GM23338 (cell line): ENCODE data around the gene ZNF324B. TPM values are rescaled to one million over a fixed set of nuclear protein-coding genes. Genes with fewer than 3 reads are reported as not detected.

Source experiments
- ATAC-seq: fragments of 200-7000 bp; cut with Tn5 transposase; 3 replicates; pipeline ENCODE4 v1.9.1; 2020
- DNase-seq: peaks from one replicate; pipeline ENCODE4 v3.0.0-alpha.2; 2015; ENCODE audit warnings: low spot score
- H2AFZ ChIP-seq: fragments of 200-600 bp; sonication (generic); 2 replicates; pipeline ENCODE4 v1.8.0; 2016; ENCODE audit warnings: antibody characterized with exemption, mild to moderate bottlenecking, moderate library complexity
- H3F3A ChIP-seq: fragments of 200-600 bp; sonication (generic); replicated peaks from 2 replicates; pipeline ENCODE4 v1.8.0; 2017; ENCODE audit warnings: antibody characterized with exemption, mixed run types, low read depth
- H3K27ac ChIP-seq: fragments of 200-600 bp; sonication (generic); 2 replicates; pipeline ENCODE4 v1.6.1; 2016; ENCODE audit warnings: low read depth
- H3K27me3 ChIP-seq: fragments of 200-600 bp; sonication (generic); 2 replicates; pipeline ENCODE4 v1.8.0; 2016; ENCODE audit warnings: mild to moderate bottlenecking, mixed run types, moderate library complexity; ENCODE audit not compliant: insufficient read depth
- H3K36me3 ChIP-seq: fragments of 200-600 bp; sonication (generic); 2 replicates; pipeline ENCODE4 v1.8.0; 2016; ENCODE audit warnings: mild to moderate bottlenecking; ENCODE audit not compliant: insufficient read depth
- H3K4me1 ChIP-seq: fragments of 200-600 bp; sonication (generic); 2 replicates; pipeline ENCODE4 v1.8.0; 2016; ENCODE audit warnings: mild to moderate bottlenecking, moderate library complexity; ENCODE audit not compliant: insufficient read depth
- H3K4me2 ChIP-seq: fragments of 200-600 bp; sonication (generic); 2 replicates; pipeline ENCODE4 v1.7.1; 2017; ENCODE audit warnings: mixed run types
- H3K4me3 ChIP-seq: fragments of 200-600 bp; sonication (generic); 2 replicates; pipeline ENCODE4 v1.6.1; 2016; ENCODE audit warnings: mixed run types
- H3K79me2 ChIP-seq: fragments of 200-600 bp; sonication (generic); replicated peaks from 2 replicates; pipeline ENCODE4 v1.8.0; 2017; ENCODE audit warnings: mild to moderate bottlenecking; ENCODE audit not compliant: insufficient read depth
- H3K9me2 ChIP-seq: fragments of 200-600 bp; sonication (generic); 2 replicates; pipeline ENCODE4 v1.8.0; 2017; ENCODE audit not compliant: insufficient read depth
- H4K20me1 ChIP-seq: fragments of 200-600 bp; sonication (generic); replicated peaks from 2 replicates; pipeline ENCODE4 v1.8.0; 2017; ENCODE audit warnings: mild to moderate bottlenecking; ENCODE audit not compliant: insufficient read depth
- H3K27ac Mint-ChIP-seq: 2 replicates; pipeline ENCODE4 v1.8.0; 2020; ENCODE audit warnings: inconsistent platforms, mild to moderate bottlenecking, moderate library complexity, mixed read lengths
- H3K27me3 Mint-ChIP-seq: 3 replicates; pipeline ENCODE4 v1.8.0; 2022; ENCODE audit warnings: low read depth, mild to moderate bottlenecking, moderate library complexity, mixed read lengths, inconsistent platforms; ENCODE audit not compliant: insufficient read depth, poor library complexity
- H3K36me3 Mint-ChIP-seq: 3 replicates; pipeline ENCODE4 v1.8.0; 2021; ENCODE audit warnings: low read depth, mild to moderate bottlenecking, inconsistent platforms, moderate library complexity, mixed read lengths
- H3K4me1 Mint-ChIP-seq: 3 replicates; pipeline ENCODE4 v1.8.0; 2020; ENCODE audit warnings: mild to moderate bottlenecking, inconsistent platforms, mixed read lengths
- H3K4me3 Mint-ChIP-seq: 3 replicates; pipeline ENCODE4 v1.8.0; 2021; ENCODE audit warnings: moderate library complexity, mild to moderate bottlenecking, inconsistent platforms, mixed read lengths
- H3K9me3 Mint-ChIP-seq: 3 replicates; pipeline ENCODE4 v1.8.0; 2020; ENCODE audit warnings: moderate library complexity, mild to moderate bottlenecking, inconsistent platforms, mixed read lengths
- CREB1 ChIP-seq: fragments of 250-450 bp; sonication (Bioruptor Pico); IDR thresholded peaks from 2 replicates; pipeline ENCODE4 v1.5.0; 2020; ENCODE audit warnings: low read depth, mild to moderate bottlenecking, moderate library complexity
- CTCF ChIP-seq, 2 experiments: fragments of 200-600 bp in 1 of 2; sonication (generic) in 1 of 2; conservative IDR thresholded peaks; 2 replicates each; pipeline versions ENCODE4 v1.5.1 to v1.6.1; 2016 to 2017; ENCODE audit warnings: antibody characterized with exemption in 2 of 2, low read depth in 2 of 2, mild to moderate bottlenecking in 2 of 2, moderate library complexity in 1 of 2
- ETS1 ChIP-seq: IDR thresholded peaks from 2 replicates; pipeline ENCODE4 v1.6.1; 2016; ENCODE audit warnings: antibody characterized with exemption
- EZH2 ChIP-seq: fragments of 200-600 bp; sonication (generic); IDR thresholded peaks from one replicate; pipeline ENCODE4 v1.8.0; 2017; ENCODE audit warnings: antibody characterized with exemption, mild to moderate bottlenecking, low read depth; ENCODE audit not compliant: unreplicated experiment
- EZH2phosphoT487 ChIP-seq: fragments of 200-600 bp; sonication (generic); IDR thresholded peaks from one replicate; pipeline ENCODE4 v1.8.1; 2018; ENCODE audit warnings: antibody characterized with exemption; ENCODE audit not compliant: unreplicated experiment
- JUNB ChIP-seq: IDR thresholded peaks from one replicate; pipeline ENCODE4 v1.6.1; 2016; ENCODE audit warnings: antibody characterized with exemption; ENCODE audit not compliant: unreplicated experiment
- NANOG ChIP-seq: IDR thresholded peaks from 2 replicates; pipeline ENCODE4 v1.6.1; 2016; ENCODE audit warnings: antibody characterized with exemption, borderline replicate concordance
- POLR2AphosphoS5 ChIP-seq: IDR thresholded peaks from 2 replicates; pipeline ENCODE4 v1.6.1; 2016; ENCODE audit warnings: antibody characterized with exemption, low read depth
- REST ChIP-seq: IDR thresholded peaks from one replicate; pipeline ENCODE4 v1.6.1; 2018; ENCODE audit warnings: antibody characterized with exemption; ENCODE audit not compliant: unreplicated experiment
- STAT1 ChIP-seq: IDR thresholded peaks from one replicate; pipeline ENCODE4 v1.6.1; 2016; ENCODE audit warnings: antibody characterized with exemption; ENCODE audit not compliant: unreplicated experiment
- ZNF114 ChIP-seq: fragments of 250-450 bp; sonication (Bioruptor Pico); IDR thresholded peaks from 2 replicates; pipeline ENCODE4 v1.5.0; 2020; ENCODE audit warnings: mild to moderate bottlenecking, moderate library complexity
- ZNF331 ChIP-seq: fragments of 250-450 bp; sonication (Bioruptor Pico); IDR thresholded peaks from 2 replicates; pipeline ENCODE4 v1.5.0; 2020; ENCODE audit warnings: low read depth, mild to moderate bottlenecking, moderate library complexity
- ZNF462 ChIP-seq: fragments of 250-450 bp; sonication (Bioruptor Pico); IDR thresholded peaks from 2 replicates; pipeline ENCODE4 v1.5.0; 2020; ENCODE audit warnings: mild to moderate bottlenecking, moderate library complexity
- long read RNA-seq: library from polyadenylated mRNA; unstranded; transcript quantifications from one replicate; pipeline ENCODE4 v2.0.0, GENCODE V29; 2020; ENCODE audit not compliant: unreplicated experiment
- polyA plus RNA-seq: library from polyadenylated mRNA; unstranded; fragments of >200 nt; fragmentation: Nextera tagmentation; extraction: Ambion mirVana; gene quantifications from 2 replicates; pipeline ENCODE4 v1.2.1, GENCODE V29; 2016
- total RNA-seq: library from RNA; depleted of rRNA; stranded (reverse); fragments of >200 nt; shearing (Covaris generic); gene quantifications from 2 replicates; pipeline ENCODE4 v1.2.3, GENCODE V29; 2014; rRNA removed

ZNF324B gene
- total RNA-seq (3.0 and 4.7 TPM in 2 replicates), polyA plus RNA-seq (0.50 and 0.61 TPM in 2 replicates)
- long read RNA-seq: 0 reads

GRCh38 chr19:58451358-58452101, at the start of gene ZNF324B:
ZNF324B (plus strand) TSS chr19:58451622; CDS start chr19:58453702, 2,080 bp downstream.
- no peaks in the 10 kb centered on the region; the same call in 1 of the 2 replicates for H3K36me3 ChIP-seq
- no peaks in the 10 kb centered on the region for H4K20me1 ChIP-seq
- Mint-ChIP-seq H3K27me3 (peaks cover 26% of the 10 kb centered on the region), H3K36me3 (peaks cover 21% of the 10 kb centered on the region), H3K27ac (no peak within 1 kb of the TSS), H3K4me3 (peak within 1 kb of the TSS; percentile 82), H3K4me1 (peaks cover 5% of the 10 kb centered on the region; the same call in 2 of the 3 replicates), H3K9me3 (peaks cover 44% of the 10 kb centered on the region)
- H3F3A ChIP-seq: 0 out of 2 replicates have a peak, but pooled peaks cover 3% of the 10 kb centered on the region
- peak within 1 kb of the TSS; percentile 77 for H3K4me3 ChIP-seq
- H3K79me2 ChIP-seq: no peaks in the 10 kb centered on the region
- peak within 1 kb of the TSS; percentile 90 for H3K4me2 ChIP-seq
- ATAC-seq: peak; percentile 99
- DNase-seq: peak; percentile 99
- H3K27ac ChIP-seq: no peak within 1 kb of the TSS
- peak within 1 kb of the TSS; percentile 99 for H2AFZ ChIP-seq
- H3K27me3 ChIP-seq: peaks cover 20% of the 10 kb centered on the region
- no peak for TF ChIP-seq NANOG
- peak; percentile 62; the same call in 1 of the 2 replicates for TF ChIP-seq CREB1 (CRISPR knock-in tag)
- no peak for TF ChIP-seq CTCF (conservative IDR thresholded peaks at IDR 0.05; ENCODE audit: low read depth in 2 of 2)
- TF ChIP-seq ZNF462 (CRISPR knock-in tag): no peak
- no peak for TF ChIP-seq ZNF114 (CRISPR knock-in tag)
- no peak for TF ChIP-seq REST
- no peak for TF ChIP-seq EZH2phosphoT487
- TF ChIP-seq EZH2: no peak
- no peak for TF ChIP-seq JUNB
- TF ChIP-seq POLR2AphosphoS5: peak; percentile 76
- TF ChIP-seq ZNF331 (CRISPR knock-in tag): no peak
- no peak for TF ChIP-seq STAT1
- peak; percentile 91 for TF ChIP-seq ETS1
- no peaks in the 10 kb centered on the region; the same call in 1 of the 2 replicates for H3K4me1 ChIP-seq
- 0 out of 2 replicates have a peak, but pooled peaks cover 6% of the 10 kb centered on the region for H3K9me2 ChIP-seq
